ENCODE measurements around the gene VPS50. TPM values are rescaled to one million over a fixed set of nuclear protein-coding genes. Genes with fewer than 3 reads are reported as not detected.

VPS50 gene
- total RNA-seq, 1 experiment from 2014 or later = 15.1 TPM

- ChIA-PET RAD21 (ENCODE audit: low non-redundant PET in 1 of 2, low total read pairs in 2 of 2, uncharacterized antibody in 2 of 2, unreplicated experiment in 2 of 2) (no interaction called here), POLR2A (no interaction called here), CTCF (no interaction called here)
- intact Hi-C loops (cut with micrococcal nuclease) = no loop called here
- DNase-seq (ENCODE audit: low read depth, low spot score) = no peak
- H3K9me2 ChIP-seq (ENCODE audit: insufficient read depth) = no peaks in the 10 kb centered on the region
- H3K9ac ChIP-seq (ENCODE audit: low read length) = no peak overlapping the region
- no peaks in the 10 kb centered on the region for H3K79me2 ChIP-seq (ENCODE audit: insufficient read depth, low read length)
- no TSS peak for BruUV-seq (replicated peaks)
- no peak overlapping the region for H2AFZ ChIP-seq (ENCODE audit: low read depth, low read length, poor library complexity, severe bottlenecking)
- TF ChIP-seq YY1 (IDR thresholded peaks at IDR 0.05; ENCODE audit: extremely low read depth, insufficient replicate concordance, low read depth, low read length) (no peak), ZNF274 (IDR thresholded peaks at IDR 0.05; ENCODE audit: low read depth, low read length) (no peak), MAX (IDR thresholded peaks at IDR 0.05) (no peak), RAD21 (IDR thresholded peaks at IDR 0.05; ENCODE audit: low read depth) (no peak), SP1 (IDR thresholded peaks at IDR 0.05; ENCODE audit: low read depth) (no peak), ATF3 (IDR thresholded peaks at IDR 0.05) (no peak), EGR1 (IDR thresholded peaks at IDR 0.05; ENCODE audit: low read depth) (no peak), FOSL1 (IDR thresholded peaks at IDR 0.05; ENCODE audit: low read depth) (no peak), SIN3A (IDR thresholded peaks at IDR 0.05; ENCODE audit: low read depth) (no peak), CTCF (IDR thresholded peaks at IDR 0.05 in 2 of 3, conservative IDR thresholded peaks at IDR 0.05 in 1 of 3; ENCODE audit: borderline replicate concordance in 1 of 3, insufficient read depth in 1 of 3, low read depth in 2 of 3, low read length in 2 of 3) (no peak), TCF7L2 (IDR thresholded peaks at IDR 0.05; ENCODE audit: borderline replicate concordance, extremely low read depth, insufficient read depth, insufficient read length) (no peak), ZBTB33 (IDR thresholded peaks at IDR 0.05; ENCODE audit: extremely low read depth, insufficient replicate concordance, low read length) (no peak), ELF1 (IDR thresholded peaks at IDR 0.05; ENCODE audit: borderline replicate concordance, low read depth) (no peak), POLR2AphosphoS5 (IDR thresholded peaks at IDR 0.05; ENCODE audit: low read depth, low read length) (no peak), EZH2 (IDR thresholded peaks at IDR 0.05) (no peak), CBX3 (IDR thresholded peaks at IDR 0.05; ENCODE audit: low read depth) (no peak), POLR2A (IDR thresholded peaks at IDR 0.05; ENCODE audit: borderline replicate concordance, extremely low read depth, insufficient read depth, insufficient read length) (no peak)
- no peak for ATAC-seq
- H3K36me3 ChIP-seq (ENCODE audit: control insufficient read depth in 1 of 2, insufficient read depth in 2 of 2, low read length in 2 of 2) = no peaks in the 10 kb centered on the region
- H4K20me1 ChIP-seq (ENCODE audit: insufficient read depth) = no peaks in the 10 kb centered on the region
- no peaks in the 10 kb centered on the region for H3K4me1 ChIP-seq (ENCODE audit: control insufficient read depth in 1 of 2, insufficient read depth in 2 of 2, low read length in 2 of 2)
- H3K9me3 ChIP-seq (ENCODE audit: control insufficient read depth in 1 of 2, insufficient read depth in 1 of 2, low read depth in 1 of 2, low read length in 2 of 2) = no peaks in the 10 kb centered on the region
- H3K27me3 ChIP-seq (ENCODE audit: insufficient read depth, low read length) = peaks cover 10% of the 10 kb centered on the region; the same call in 1 of the 2 replicates
- H3K4me3 ChIP-seq (replicated peaks in 1 of 2; ENCODE audit: low read depth in 1 of 2, low read length in 2 of 2) = no peak overlapping the region
- H3K27ac ChIP-seq (ENCODE audit: low read depth, low read length) = no peak overlapping the region
- H3K4me2 ChIP-seq (ENCODE audit: low read length) = no peak overlapping the region
Measured at GRCh38 chr7:93198472-93198871, 33.7 kb upstream of the VPS50 start.
